GM20000 (cell line): ENCODE results near the gene FAM151A.

Source experiments
- DNase-seq: peaks from one replicate; pipeline ENCODE4 v3.0.0; 2012; ENCODE audit warnings: low spot score
- TF ChIP-seq, protein P1 (sequence below): IDR thresholded peaks from 2 replicates; pipeline ENCODE4 v1.5.1; 2012; ENCODE audit warnings: mild to moderate bottlenecking, control low read depth; ENCODE audit errors: extremely low read depth, missing control alignments

Gene FAM151A

DNA sequence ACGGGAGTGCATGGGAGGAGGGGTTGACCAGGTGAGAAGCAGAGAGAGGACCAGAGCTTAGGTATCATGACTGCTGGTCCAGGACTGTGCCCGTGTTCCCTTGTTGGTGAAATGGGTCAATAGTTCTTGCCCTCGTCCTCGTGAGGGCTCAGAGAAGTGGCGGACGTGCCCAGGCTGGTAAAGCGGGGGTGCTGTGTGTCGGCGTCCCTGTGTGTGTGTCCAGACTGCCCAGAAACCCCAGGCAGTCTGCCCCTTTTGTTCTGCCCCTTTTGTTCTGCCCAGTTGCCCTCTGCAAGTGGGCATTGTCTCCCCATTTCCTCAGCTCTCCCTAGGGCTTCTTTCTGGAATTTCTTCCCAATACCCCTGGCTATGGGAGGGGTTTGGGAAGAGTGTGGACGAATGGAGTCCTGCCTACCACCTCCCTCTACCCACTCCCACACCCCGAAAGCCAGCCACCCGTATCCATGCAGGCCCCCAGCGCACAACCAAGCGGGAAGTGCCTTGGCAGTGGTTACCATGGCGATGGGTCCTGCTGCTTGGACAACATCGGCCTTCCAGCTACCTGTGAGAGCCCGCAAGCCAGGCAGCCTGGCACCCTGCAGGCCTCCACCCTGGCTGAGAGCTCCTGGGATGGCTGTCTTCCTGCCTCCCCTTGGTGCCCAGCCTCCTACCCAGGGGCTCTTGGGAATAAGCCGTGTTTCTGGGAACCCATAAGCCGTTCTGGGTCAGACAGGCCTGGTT is 40.6 kb downstream of the FAM151A start:
- TF ChIP-seq, protein P1, sequence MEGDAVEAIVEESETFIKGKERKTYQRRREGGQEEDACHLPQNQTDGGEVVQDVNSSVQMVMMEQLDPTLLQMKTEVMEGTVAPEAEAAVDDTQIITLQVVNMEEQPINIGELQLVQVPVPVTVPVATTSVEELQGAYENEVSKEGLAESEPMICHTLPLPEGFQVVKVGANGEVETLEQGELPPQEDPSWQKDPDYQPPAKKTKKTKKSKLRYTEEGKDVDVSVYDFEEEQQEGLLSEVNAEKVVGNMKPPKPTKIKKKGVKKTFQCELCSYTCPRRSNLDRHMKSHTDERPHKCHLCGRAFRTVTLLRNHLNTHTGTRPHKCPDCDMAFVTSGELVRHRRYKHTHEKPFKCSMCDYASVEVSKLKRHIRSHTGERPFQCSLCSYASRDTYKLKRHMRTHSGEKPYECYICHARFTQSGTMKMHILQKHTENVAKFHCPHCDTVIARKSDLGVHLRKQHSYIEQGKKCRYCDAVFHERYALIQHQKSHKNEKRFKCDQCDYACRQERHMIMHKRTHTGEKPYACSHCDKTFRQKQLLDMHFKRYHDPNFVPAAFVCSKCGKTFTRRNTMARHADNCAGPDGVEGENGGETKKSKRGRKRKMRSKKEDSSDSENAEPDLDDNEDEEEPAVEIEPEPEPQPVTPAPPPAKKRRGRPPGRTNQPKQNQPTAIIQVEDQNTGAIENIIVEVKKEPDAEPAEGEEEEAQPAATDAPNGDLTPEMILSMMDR = no peak
- DNase-seq = no peak

- TF ChIP-seq, protein P1 = no peak
- DNase-seq = no peak
Measured at GRCh38 chr1:54581621-54582035, 41.7 kb downstream of the FAM151A start.

DNA sequence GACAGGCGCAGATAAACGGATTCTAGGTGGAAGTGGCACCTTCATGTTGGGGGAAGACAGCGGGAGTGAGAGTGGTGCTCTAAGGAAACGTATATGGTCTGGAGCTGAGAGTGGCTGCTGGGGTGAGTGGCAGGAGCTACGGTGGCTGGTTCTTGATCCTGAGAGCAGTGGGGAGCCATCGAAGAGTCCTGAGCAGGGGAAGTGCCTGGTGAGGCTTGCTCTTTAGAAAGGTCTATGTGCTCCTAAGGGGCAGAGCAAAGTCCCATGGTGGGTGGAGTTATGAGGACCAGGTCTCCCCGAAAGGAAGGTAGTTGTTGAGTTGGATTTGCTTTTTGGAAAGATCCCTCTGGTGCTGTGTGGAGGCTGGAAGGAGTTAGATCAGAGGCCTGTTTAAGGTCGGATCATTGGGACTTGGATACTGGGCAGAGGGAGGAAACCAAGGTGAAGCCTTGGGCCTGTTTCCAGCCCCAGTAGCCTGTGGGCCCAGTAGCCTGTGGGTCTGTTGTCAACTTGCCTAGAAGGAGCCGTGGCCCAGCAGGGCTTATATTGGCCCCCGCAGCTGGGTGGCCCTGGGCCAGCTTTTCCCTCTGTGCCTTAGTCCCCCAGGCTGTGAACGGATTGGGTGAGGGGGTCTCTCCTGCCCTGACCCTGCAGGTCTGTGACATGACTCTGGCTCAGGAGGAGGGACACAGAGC is 42.3 kb downstream of the FAM151A start:
- no peak for DNase-seq
- TF ChIP-seq, protein P1 = no peak

- TF ChIP-seq, protein P1 = no peak
- DNase-seq = no peak
Measured at GRCh38 chr1:54579337-54579781, 44.0 kb downstream of the FAM151A start.

- DNase-seq = no peak
- TF ChIP-seq, protein P1 = no peak
Measured at GRCh38 chr1:54577612-54578011, 45.7 kb downstream of the FAM151A start.

- DNase-seq = no peak
- TF ChIP-seq, protein P1 = no peak
Measured at GRCh38 chr1:54575605-54576290, 47.6 kb downstream of the FAM151A start.

DNA sequence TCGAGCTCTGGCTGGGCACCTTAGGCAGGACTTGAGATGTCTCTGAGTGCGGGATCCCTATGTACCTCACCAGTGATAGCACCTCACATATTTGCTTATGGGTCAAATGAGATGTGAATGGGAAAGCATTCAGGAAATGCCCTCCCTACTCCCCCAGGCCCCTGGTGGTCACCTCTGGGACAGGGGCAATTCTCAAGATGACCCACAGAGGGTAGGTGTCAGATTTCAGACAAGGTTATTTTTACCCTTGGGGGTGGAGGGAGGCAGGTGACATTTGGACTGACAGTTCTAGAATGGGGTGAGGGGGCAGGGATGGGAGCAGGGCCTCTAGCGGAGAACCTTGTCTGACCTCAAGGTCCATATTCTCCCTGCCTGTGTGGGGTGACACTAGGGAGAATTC is 48.2 kb downstream of the FAM151A start:
- DNase-seq = no peak

More for the DNA sequence above, 48.2 kb downstream of the FAM151A start:
- TF ChIP-seq, protein P1 = no peak
